GM21423 (cell line): ENCODE data around the gene RPTOR.

Source experiments
- ATAC-seq: cut with Tn5 transposase; IDR thresholded peaks from one replicate; pipeline ENCODE4 v1.9.1; 2021; ENCODE audit warnings: mild to moderate bottlenecking, moderate library complexity; ENCODE audit not compliant: unreplicated experiment

The RPTOR gene

DNA sequence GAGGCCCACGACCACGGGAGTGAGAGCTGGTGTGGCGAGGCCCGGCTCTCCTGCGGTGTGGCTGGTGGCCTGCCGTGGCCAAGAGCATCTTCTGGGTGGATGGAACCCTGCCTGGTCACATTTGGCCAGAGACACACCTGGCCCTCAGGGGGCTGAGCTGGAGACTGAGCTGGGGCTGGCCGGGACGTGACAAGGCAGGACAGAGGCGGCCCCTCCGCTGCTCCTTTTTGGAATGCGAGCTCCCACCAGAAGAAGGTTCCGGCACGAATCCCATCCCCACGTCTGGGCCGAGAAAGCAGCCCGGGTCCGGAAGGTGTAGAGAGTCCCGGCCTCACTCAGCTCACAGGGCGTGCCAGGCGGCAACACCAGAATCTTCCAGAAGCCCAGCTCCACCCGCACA is 421.0 kb downstream of the RPTOR start:
- no peak for ATAC-seq

DNA sequence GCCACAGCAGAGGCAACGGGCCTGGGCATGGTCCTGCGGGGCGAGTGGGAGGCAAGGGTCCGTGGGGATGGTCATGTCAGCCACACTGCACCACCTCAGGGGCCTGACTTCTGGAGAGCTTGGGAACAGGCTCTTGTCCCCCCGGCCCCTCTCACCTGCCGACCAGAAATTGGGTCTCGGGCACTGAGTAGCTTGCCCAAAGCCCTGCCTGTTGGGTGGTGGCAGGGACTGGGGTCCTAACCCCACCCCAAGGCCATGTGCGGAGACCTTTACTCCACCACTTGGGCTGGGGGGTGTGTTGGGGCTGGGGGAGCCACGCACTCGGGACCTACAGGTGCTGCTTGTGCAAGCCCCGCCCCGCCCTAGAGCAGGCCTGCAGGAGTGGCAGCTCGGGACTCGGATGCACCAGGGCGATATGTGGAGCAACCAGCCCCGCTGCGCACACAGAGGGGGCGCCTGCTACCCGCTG is 422.8 kb downstream of the RPTOR start:
- no peak for ATAC-seq

DNA sequence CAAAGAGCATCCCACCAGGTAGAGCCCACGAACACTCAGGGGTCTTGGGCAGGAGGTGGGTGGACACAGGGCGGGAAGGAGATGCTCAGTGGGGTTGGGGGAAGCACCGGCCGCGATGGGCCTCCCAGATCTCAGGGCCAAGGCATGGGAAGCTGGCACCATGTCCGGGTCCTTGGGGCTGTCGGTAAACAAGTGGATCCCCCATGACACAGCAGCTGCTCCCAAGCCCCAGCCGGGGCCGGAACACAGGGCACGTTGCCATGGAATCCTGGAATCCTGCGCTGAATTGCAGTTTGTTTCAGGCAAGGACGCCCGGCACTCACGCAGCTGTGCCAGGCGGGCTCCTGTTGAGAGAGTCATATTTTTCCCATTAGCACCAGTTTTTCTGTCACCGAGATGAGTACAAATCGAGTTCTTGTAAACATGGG is 424.0 kb downstream of the RPTOR start:
- ATAC-seq, result no peak

DNA sequence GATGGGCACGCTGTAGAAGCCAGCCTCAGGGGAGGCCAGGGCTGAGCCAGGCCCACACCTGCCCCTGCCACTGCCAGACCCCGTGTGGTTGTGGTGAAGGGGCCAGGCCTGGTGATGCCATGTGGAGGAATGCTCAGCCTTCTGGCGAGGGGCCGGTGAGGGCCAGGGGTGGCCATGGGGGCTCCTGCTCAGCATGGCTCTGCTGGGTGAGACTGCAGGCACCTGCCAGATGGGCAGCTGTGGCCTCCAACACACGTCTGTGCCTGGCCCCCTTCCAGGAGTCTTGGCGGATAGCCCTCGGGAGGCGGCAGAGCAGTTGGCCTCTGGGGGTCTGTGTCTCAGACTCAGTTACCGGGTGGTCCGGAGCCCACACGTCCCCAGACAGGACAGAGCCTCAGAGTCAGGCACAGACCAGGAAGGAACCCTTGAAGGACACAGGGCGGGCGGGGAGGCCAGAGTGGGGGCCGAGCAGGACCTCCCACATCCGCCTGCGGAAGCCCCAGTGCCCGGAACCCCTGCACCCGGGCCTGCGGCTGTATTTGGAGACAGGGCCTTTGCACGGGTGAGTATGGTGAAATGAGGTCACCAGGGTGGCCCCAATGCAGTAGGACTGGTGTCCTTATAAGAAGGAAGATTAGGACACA is 424.5 kb downstream of the RPTOR start:
- no peak for ATAC-seq

DNA sequence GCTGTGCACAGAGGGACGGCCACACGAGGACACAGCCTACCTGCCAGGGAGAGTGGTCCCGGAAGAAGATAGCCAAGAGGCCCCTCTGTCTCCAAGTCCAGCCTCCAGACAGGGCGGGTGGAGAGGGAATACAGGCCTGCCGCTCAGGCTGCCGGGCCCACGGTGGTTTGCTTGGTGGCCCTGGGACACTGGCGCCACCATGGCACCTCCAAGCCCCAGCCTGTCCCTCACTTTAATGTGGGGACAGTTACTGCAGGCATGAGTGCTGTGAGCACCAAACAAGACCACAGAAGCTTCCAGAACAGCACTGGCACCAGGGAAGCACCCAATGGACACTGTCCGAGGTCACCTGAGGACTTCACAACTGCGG is 425.0 kb downstream of the RPTOR start:
- no peak for ATAC-seq

DNA sequence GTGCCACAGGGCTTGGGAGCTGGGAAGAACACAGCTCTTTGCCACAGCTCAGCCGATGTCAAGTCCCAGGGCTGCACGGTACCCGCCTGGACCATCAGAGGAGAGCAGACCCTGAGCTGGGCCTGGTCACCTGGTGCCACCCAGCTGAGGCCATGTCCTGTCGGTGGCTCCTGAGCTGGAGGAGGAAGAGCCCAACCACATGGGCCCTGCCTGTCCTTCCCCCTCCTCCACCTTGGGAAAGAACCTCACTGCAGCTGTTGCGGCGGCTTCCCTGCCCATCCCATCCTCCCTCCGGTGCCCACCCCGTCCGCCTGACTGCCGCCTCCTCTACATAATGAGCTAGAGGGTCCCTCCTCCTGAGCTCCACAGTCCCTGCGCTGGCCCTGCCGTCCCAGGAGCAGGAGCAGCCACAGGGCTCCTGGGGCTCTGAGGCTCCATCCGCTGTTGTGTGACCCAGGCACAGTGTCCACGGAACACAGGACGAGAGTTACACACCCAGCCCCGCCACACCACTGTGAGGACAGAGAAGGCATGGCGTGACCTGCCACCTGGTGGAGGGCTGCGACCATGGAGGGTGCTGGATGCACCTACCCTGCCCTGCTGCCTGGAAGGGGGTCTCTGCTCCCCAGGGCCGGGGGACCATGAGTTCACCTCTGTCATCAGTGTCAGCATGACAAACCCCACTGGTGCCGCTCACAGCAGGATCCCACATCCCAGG is 425.6 kb downstream of the RPTOR start:
- no peak for ATAC-seq

DNA sequence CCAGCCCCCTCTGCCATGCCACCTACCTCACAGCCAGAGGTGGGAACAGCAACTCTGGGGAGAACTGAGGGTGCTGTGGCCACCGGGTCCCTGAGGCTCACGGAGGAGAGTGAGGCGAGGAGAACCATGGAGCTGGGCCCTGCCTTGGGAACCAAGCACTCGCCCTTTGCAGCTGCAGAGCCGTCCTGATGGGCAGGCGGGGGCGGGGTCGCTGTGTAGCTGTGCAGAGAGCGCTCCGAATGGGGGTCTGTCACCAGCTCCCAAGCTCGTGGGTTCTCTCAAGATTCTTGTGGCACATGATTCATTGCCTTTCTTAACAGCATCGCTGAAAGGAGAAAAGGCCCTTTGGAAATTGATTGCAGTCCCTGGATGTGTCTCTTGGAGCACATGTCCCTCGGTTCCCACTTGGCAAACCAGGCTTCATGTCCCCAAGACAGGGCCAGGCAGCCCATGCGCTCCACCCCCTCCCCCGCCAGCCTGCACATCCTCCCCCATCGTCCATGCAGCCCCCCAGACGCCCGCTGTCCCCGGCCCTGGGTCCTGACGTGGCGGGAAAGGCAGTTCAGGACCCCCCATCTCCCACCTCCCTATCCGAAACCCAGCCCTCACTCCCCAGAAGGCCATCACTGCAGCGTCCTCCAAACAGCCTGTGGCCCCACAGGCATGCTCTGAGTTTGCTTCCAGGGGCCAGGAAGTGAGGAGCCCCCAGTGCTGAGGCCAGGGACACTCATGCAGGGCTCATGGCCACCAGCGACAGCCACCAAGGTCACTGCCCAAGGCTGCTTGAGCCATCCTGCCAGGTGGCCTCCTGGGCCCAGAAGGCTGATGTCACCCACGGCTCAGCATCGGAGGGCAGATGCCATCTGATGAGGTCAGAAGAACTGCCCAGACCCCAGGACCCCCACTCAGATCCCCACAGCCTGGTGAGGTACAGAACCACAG is 426.4 kb downstream of the RPTOR start:
- no peak for ATAC-seq

DNA sequence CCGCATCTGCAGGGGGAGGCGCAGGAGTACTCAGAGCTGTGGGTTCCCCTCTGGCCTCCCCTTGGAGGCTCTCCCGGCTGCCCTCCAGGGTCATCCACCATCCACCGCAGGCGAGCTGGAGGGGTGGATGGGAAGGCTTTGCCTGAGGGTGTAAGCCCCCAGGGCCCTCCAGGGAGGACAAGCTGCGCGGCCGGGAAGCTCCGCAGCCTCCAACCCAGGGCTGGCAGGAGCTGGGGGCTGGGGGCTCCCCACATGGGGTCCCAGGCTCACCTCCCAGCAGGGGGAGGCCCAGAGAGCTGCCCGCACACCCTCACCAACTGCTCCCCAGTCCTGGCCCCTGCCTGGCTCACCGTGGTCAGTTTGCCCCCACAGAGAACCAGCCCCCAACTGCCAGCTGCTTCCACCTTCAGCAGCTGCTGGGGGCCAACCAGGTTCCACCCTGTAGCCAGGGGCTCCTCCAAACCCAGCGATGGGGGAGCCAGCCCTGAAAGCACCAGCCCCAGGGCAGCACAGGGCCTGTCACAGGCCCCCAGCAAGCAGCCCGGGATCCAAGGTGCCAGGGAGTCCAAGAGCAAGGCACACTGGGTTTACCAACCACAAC is 427.2 kb downstream of the RPTOR start:
- ATAC-seq, result no peak

DNA sequence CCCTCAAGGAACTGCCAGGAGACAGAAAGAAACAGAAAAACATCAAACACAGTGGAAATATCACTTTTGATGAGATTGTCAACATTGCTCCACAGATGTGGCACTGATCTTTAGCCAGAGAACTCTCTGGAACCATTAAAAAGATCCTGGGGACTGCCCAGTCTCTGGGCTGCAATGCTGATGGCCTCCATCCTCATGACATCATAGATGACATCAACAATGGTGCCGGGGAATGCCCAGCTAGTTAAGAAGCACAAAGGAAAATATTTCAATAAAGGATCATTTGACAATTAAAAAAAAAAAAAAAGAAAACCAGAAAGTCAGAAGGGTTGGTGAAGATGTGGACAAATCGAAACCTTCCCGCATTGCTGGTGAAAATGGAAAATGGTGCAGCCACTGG is 432.1 kb downstream of the RPTOR start:
- ATAC-seq, result no peak

DNA sequence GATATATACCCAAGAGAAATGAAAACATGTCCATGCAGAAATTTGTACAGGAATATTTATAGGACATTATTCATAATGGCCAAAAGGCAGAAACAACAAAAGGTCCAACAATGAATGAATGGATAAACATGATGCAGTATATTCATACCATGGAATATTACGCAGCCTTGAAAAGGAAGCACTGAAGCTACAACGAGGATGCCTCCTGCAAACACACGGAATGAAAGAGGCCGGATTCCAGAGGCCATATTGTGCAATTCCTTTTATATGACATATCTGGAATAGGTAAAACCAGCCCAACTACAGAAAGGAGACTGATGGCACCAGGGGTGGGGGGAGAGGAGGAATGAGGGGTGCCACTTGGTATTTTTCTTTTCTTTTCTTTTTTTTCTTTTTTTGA is 432.5 kb downstream of the RPTOR start:
- ATAC-seq, result no peak

DNA sequence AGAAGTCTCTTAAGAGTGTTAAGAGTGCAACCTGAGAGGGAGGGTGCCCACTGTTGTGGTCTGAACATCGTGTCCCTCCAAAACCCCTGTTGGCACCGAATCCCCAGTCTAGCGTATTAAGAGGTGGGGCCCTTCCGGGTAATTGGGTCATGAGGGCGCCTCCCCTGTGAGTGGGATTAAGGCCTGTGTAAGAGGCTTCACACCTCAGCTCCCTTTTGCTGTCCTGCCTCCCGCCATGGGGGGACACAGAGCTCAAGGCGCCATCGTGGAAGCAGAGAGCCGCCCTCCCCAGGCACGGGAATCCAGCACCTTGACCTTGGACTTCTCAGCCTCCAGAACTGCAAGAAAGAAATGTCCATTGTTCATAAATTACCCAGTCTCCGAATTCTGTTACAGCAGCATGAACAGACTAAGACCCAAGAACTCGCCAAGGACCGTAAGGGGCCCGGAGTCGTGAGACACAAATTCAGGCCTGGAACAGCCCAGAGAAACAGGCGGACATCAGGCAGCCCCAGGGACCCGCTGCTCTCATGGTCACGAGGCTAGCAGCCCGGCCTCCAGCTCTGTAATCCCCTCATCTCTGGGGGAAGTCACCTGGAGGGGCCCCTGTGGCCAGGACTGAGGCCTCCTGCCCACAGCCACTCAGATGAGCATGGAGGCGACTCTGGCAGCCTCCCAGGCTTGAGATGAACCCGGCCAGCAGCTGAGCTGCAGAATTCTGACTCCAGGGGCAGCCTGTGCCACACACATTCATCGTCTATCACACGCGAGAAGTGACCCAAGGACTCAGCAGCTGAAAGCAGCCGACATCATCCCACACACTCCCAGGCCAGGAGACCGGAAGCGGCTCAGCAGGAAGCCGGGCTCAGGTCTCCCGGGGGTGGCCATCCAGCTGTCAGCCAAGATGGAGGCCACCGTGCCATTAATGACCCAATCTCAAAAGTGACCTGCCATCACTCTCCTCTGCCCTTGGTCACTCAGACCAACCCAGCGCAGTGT is 434.2 kb downstream of the RPTOR start:
- ATAC-seq, result no peak

DNA sequence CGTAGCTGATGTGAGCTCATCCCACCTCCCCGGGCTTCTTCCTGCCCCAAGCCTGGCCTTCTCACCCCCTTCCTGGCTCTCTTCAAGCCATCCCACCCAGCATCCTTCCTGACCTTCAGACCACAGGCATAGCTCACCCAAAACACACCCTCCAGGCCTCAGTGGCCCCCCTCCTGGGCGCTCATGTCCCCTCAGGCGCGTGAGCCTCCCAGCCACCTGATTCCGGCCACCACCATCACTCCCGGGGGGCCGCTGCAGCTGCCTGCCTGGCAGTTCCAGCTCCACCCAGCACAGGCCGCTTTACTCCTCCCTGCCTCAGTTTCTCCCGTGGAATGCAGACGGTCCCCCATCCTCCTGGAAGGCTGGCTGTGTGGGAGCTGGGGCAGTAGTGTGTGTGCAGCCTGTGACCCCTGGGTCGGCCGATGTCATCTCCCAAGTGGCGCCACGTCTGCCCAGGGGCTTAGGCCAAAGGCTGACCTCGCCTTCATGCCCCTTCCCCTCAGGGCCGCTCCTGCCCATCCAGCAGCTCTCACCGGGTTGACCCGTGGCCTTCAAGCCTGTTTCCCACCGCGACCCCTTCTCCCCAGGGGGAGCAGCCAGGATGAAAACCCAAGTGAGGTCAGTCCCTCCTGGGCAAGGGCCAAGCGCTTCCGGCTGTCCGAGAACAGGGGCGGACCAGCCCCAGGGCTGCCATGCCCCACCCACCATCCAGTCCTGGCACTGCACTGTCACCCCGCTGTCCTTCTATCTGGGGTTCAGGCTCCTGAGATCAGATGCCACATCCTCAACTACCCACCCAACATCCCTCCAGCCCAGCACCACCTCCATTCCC is 435.1 kb downstream of the RPTOR start:
- no peak for ATAC-seq

DNA sequence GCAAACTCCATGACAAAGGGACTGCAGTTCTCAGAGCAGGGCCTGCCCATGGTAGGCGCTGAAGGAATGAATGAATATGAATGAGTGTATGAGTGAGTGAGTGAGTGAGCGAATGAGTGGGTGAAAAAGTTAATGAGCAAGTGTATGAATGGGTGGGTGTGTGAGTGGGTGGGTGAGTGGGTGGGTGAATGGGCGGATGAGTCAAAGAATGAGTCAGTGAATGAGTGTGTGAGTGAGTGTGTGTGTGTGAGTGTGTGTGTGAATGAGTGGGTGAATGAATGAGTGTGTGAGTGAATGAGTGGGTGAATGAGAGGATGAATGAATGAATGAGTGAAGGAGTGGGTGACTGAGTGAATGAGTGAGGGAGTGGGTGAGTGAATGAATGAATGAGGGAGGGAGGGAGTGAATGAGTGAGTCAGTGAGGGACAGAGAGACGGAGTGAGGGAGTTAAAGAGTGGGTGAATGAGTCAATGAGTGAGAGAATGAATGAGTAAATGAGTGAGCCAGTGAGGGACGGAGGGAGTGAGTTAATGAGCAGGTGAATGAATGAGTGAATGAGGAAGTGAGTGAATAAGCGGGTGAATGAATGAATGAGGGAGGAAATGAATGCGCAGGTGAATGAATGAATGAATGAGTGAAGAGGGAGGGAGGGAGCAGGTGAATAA is 435.9 kb downstream of the RPTOR start:
- ATAC-seq, result no peak

DNA sequence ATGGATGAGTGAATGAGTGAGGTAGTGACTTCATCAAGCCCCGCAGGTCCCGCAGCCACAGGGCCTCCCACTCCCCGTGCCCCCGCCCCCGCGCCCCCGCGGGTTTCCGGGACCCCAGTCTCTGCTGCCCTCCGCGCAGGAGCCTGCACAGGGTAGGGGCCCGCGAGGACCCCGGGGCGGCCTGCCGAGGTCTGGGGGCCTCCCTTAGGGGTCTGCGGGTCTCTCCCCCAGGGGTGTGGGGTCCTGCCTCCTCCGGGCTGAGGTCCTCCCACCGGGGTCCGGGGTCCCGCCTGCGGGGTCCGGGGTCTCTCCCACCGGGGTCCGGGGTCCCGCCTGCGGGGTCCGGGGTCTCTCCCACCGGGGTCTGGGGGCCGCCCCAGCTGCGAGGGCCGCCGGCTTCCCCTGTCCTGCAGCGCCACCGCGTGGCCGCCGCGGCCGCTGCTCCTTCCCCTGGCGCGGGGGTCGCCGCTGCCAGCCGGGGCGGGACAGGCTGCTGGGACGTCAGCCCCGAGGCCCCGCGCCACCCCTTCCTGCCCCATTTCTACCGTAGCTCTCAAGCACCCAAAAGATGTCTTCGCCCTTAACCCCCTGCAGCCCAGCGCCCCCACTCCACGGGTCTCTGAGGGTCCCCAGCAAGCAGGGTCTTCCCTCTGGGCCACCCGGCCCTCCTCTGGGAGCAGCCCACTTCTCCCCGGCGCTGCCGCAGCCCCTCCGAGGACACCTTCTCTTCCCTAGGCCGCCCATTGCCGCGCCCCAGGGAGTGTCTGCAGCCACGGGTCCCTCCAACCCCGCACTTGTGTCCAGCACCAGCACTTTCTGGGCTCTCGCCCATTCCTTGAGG is 436.6 kb downstream of the RPTOR start:
- ATAC-seq, result no peak

DNA sequence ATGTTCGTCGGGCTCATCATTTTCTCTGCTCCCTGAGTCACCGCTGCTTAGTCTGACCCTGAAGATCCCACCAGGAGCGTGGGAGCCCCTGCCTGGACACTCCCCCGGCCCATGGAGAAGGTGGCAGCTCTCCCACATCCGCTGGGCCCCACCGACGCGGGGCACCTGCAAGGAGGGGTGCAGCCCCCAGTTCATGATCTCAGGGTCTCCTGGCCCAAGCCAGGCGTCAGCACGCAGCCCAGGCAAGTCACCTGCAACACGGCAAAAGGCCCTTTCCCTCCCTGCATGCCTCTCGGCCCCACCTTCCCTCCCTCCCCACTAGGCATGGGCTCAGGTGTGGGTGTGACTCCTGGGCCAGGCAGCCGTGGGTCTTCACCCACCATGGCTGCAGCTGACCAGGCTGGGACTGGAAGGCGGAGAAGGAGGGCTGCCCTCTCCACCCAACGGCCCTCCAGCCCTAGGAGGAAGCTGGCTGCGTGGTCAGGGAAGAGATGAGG is 437.3 kb downstream of the RPTOR start:
- no peak for ATAC-seq

DNA sequence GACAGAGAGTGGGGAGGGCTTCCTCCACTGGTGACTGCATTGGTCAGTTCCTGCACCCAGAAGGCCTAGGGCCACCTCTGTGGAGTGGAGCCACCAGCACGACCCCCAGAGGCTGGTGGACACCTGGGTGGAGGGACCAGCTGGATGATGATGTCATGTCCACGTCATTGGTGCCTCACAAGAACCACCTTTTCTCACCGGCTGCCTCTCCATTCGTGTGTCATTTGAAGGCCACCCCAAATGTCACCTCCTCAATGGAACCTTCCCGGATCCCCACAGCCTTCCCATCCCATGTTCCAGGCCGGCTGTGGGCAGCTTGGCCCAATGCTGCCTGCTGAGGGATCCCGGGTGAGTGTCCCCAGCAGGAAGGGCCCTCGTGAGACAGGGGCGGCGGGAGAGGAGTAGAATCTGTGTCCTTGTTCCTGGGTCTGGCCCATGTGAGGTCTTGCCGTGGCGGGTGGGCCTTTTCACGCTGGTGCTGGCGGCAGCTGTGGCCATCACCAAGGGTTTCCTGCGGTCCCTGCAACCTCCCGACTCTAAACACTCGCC is 437.9 kb downstream of the RPTOR start:
- no peak for ATAC-seq

DNA sequence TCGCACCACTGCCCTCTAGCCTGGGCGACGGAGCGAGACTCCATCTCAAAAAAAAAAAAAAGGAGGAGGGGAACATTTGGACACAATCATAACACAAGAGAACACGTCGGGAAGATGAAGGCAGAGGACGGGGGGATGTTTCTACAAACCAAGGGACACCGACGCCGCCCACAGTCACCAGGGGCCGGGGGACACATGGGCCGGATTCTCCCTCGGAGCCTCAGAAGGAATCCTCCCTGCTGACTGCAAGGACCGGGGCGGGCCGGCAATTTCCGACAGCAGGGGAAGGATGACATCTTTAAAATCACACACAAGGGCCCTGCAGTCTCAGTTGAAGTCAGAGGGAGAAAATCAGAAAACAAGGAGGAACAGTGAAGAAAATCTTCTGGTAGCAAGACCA is 438.9 kb downstream of the RPTOR start:
- ATAC-seq, result no peak
